NCI-H1694 treated with DMSO at 0.1 percent for 48 hours (cell line): Measurements from ENCODE around the gene DLX5.
"Not testable (repeated sequence)": the region's sequence is repeated elsewhere in the genome, so short reads cannot be mapped to it uniquely, and the experiment has no call there.

Experiments used
- DNase-seq: peaks from one replicate; lab custom pipeline; 2025; lab: John Stamatoyannopoulos, UW

The DLX5 gene

GRCh38 chr7:97024209-97025129 is at the start of gene DLX5:
DLX5 (minus strand) TSS chr7:97024831; CDS start chr7:97024623, 208 bp downstream.
- peak; percentile 61 for DNase-seq

GRCh38 chr7:97072025-97072424 is 47.4 kb upstream of the DLX5 start:
- not testable (repeated sequence) for DNase-seq

DNA sequence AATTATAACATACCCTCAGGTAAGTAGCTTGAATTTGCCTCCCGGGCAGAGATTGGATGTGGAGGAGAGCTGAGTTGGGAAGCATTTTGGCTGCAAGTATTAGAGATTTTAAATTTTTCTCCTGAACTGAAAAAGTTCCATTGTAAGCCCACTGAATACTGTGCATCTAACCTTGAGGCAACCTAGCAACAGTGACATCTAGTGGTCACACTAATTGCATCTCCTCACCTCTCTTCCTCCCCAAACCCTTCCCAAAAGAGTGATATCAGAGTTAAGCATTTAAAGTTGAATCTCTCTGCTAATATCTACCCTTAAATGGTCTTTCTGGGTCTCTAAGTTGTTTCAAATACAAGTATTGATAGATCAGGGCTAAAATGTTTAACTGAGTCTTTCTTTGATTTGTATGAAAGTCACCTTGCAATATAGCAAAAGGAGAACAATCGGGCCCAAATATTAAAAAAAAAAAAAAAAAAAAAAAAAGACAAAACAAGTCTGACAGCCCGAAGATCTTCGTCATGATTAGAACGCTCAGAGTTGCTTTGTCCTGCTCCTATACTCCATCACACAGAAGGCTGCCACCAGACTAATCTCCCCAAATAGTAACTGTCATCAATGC is 40.4 kb upstream of the DLX5 start:
- DNase-seq: peak; percentile 67

GRCh38 chr7:97064020-97064419 is 39.4 kb upstream of the DLX5 start:
- no peak for DNase-seq

GRCh38 chr7:97043281-97043680 is 18.6 kb upstream of the DLX5 start:
- no peak for DNase-seq

DNA sequence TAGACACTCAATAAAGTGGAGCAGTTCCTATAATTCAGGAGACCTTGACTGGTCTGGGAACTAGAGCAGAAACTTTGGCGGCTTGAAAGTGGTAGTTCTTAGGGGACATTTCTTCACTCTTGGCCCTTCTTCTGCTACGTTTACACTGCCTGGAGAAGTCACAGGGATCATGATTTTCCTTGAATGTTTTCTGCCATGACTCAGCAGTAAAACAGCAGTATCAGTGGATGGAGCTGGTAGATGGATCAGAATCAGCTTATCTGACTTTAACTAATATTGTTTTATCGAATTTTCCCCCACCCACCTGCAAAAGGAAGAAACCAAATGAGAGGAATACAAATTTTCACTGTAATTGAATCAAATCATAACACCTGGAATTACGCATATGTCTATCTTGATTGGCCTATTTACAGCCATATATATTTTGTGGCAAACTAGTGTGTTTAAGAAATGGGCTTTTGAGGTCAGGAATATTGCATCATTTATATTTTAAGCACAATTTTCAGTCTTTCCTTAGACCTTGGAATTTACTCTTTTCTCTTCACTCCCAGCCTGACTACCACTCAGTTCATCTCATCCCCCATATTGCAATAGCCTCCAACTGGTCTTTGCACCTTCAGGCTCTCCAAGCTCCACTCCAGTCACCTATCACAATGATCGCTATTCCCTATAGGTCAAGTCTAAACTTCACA is 14.9 kb upstream of the DLX5 start:
- no peak for DNase-seq

GRCh38 chr7:97034213-97034852 is 9.7 kb upstream of the DLX5 start:
- not testable (repeated sequence) for DNase-seq

GRCh38 chr7:97027427-97028234 is 3.0 kb upstream of the DLX5 start:
- DNase-seq: peak; percentile 71

GRCh38 chr7:97026715-97027426 is 2.2 kb upstream of the DLX5 start:
- DNase-seq: no peak

- DNase-seq: no peak
These were observed 1.5 kb upstream of the DLX5 start for GRCh38 chr7:97025983-97026714.

GRCh38 chr7:97025130-97025499 is 484 bp upstream of the DLX5 start:
- DNase-seq: no peak

- DNase-seq: no peak
These were observed 1.9 kb downstream of the DLX5 start for GRCh38 chr7:97022491-97023306.

GRCh38 chr7:97021747-97022490 is 2.7 kb downstream of the DLX5 start:
- no peak for DNase-seq

DNA sequence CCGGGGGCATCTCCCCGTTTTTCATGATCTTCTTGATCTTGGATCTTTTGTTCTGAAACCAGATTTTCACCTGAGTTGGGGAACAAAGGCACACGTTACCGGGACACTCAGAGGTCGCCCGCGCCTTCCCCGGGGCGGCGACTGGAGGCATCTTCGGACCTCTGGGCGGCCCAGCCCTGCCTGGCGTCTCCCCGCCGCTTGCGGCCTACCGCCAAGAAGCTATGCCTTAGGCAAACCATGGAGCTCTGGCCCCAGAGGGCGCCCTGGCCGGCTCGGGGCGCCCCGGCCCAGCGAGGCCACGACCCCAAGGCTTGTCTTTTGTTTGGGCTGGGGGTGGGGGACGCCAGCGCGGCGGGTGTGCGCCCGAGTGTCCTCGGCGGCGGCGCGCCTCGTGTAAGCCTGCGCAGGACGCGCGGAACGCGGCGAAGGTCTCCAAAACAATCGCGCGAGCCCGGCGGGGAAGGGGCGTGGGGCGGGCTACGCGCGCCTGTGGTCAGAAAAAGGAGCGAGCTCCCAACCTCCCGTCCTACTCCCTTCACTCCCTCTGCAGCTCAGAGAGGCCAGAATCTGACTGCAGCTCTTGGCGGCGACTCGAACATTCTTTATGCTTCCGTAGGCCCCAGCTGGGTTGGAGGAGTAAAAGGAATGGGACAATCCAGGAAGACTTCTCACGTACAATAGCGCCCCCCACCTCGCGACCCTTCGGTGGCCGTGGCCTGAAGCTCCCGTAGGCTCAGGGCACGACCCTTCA is 3.5 kb downstream of the DLX5 start:
- DNase-seq: no peak

GRCh38 chr7:97020601-97020995 is 4.0 kb downstream of the DLX5 start:
- no peak for DNase-seq

- DNase-seq: no peak
These were observed 4.9 kb downstream of the DLX5 start for GRCh38 chr7:97019710-97020225.

DNA sequence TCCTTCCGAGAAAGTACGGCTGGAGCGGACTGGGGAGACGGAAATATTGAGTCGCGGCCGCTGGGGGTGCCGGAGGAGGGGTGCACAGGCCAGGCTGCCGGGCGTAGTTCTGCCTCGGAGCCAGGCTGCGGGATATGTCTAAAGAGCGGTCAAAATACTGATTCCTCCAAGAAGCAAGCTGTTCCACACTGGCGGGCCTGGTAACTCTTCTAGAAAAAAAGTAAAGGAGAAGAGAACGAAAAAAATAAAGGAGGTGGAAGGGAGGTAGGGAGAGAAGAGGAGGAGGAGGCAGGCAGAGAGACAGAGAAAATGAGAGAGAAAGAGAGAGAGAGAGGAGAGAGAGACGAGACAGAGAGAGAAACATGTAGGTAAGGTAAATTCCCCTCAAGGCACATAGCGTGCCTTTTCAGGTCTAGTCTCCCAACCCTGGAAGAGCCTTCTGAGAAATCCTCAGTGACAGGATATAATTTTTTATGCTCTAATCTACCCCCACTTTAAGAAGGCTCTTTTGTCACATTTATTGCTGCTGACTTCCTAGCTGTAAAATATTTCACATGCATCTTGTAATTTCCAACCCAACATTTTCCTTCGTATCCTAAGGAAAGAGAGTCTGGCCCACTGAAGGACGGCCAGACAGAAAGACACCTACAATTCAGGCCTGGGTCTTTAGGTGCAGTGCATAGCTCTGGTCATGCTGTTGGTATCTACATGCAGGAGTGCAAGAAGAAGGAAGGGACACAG is 5.7 kb downstream of the DLX5 start:
- DNase-seq: no peak
